ENCODE measurements around the gene BCL3.

BCL3 gene

GRCh38 chr19:44741841-44742329 is 6.6 kb upstream of the BCL3 start:
- peak; percentile 26 for DNase-seq (ENCODE audit: low spot score)

GRCh38 chr19:44742330-44743061 is 6.0 kb upstream of the BCL3 start:
- no peak for DNase-seq (ENCODE audit: low spot score)

DNA sequence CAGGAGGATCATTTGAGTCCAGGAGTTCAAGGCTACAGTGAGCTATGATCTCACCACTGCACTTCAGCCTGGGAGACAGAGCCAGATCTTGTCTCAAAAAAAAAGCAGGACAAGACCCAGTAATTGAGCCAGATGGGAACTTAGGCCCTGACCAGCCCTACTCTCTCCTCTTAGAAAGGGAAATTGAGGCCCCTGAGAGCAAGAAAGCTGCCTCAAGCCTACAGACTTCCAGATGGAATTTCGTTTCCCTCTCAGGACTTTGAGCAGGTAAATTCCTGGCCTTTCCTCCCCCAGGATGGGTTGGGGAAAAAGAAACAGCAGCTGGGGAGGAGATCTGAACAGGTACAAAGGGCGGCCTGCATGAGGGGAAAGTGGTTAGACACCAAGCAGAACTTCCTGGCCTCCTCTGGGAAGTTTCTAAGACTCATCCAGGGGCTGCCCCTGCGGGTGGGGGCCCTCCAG is 3.6 kb upstream of the BCL3 start:
- DNase-seq (ENCODE audit: low spot score): no peak

DNA sequence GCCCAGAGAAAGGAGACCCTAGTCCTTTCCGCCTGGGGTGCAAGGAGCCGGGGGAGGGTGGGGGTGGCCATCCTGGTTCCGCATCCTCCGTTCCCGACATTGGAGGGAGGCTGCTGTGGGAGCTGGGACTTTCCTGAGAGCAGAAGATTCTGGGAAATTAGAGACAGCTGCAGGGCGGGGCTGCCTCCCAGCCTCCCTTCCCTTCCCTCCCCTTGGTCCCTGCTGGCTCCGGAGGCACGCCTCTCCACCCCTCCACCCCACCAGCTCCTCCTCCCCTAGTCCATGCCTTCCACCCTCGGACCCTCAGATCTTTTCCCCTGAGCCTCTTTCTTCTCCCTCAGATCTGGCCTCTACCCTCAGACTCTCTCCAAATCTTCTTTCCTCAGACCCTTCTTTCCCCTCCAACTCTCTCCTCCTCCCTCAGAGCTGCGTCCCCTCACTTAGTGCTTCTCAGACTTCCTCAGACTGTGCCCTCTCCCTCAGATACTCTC is 3.1 kb upstream of the BCL3 start:
- no peak for DNase-seq (ENCODE audit: low spot score)

DNA sequence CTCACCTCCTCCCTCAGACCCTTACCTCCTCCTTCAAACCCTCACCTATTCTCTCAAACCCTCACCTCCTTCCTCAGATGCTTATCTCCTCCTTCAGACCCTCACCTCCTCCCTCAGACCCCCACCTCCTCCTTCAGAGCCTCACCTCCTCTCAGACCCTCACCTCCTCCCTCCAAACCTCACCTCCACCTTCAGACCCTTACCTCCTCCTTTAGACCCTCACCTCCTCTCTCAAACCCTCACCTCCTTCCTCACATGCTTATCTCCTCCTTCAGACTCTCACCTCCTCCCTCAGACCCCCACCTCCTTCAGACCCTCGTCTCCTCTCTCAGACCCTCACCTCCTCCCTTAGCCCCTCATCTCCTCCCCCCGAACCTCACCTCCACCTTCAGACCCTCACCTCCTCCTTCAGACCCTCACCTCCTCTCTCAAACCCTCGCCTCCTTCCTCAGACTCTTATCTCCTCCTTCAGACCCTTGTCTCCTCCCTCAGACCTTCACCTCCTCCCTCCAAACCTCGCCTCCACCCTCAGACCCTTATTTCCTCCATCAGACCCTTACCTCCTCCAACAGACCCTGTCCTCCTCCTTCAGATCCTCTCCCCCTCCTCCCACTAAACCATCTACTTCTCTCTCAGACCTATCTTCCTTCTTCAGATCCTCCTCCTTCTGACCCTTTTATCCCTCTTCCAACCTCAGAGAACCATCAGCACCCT is 2.5 kb upstream of the BCL3 start:
- no peak for DNase-seq (ENCODE audit: low spot score)

DNA sequence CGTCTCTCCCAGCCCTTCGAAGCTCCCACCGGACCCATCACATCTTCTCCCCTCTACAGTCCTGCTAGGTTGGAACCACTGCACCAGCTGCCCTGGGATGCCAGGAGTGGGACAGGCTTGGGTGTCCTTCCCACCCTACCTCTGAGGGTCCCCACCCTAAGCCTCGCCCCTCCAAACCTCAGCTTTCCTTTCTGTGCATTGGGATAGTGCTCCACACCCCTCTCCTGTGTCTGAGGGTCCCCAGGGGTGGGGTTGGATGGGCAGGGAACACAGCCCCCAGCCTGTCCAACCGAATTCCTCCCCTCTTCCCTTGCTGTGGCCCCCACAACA is 1.9 kb upstream of the BCL3 start:
- no peak for DNase-seq (ENCODE audit: low spot score)

DNA sequence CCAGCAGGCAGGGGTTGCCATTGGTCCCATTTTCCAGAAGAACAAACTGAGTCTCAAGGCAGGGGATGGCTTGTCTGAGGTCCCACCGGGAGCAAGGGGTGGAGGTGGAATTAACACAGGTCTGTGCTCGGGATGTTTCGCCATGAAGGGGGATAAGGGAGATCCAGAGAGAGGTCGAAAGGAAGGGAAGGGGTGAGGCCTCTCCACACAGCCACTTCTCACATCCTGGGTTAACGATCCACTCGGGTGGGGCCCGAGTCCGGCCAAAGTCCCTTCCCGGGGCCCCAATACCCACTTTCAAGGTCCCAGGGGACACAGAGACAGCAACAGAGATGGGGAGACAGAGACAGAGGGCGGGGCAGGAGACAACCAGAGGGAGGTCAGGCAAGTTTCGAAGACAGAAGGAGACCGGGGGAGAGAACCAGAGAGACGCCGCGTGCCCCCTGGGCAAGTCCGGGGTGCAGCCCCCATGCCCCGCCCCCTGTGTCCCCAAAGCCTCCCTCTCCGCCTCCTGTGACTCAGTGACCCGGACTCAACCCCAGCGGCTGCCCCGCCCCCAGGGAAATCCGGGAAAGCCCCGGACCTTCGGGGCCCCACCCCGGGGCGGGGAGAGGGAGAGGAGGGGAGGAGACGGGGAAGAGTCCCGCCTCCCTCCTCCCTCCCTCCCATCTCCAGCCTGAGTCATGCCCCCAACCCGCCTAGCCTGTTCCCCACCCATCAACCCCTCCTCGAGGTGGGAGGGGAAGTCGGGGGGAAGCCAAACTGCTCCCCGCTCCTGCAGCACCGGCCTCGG is 1.4 kb upstream of the BCL3 start:
- DNase-seq (ENCODE audit: low spot score): peak; percentile 95

DNA sequence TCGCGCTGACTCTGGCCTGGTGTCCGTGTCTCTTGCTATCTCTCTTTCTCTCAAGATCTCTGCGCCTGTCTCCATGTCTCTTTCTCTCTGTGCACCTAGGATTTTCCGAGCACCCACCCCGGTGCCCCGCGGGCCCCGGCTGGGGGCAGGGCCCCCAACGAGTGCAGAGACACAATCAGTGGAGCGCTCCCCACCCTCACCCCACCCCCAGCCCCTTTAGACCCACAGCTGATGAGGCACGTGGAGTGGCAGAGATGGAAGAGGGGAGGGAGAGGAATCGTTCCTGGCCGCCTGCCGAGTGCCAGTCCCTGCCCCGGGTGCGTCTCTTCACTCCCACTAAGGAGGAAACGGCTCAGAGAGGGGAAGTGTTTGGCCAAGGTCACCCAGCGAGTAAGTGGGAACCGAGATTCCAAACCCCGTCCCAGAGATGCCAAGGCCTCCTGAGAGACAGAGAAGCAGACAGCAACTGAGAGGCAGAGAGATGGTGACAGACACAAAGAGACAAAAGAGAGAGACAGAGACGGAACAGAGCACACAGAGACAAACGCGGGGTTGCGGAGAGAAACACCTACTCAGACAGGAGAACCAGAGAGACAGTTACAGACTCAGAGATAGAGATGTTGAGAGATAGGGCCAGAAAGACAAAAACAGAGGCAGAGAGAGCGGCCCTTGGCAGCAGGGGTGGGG is 626 bp upstream of the BCL3 start:
- DNase-seq (ENCODE audit: low spot score): no peak

DNA sequence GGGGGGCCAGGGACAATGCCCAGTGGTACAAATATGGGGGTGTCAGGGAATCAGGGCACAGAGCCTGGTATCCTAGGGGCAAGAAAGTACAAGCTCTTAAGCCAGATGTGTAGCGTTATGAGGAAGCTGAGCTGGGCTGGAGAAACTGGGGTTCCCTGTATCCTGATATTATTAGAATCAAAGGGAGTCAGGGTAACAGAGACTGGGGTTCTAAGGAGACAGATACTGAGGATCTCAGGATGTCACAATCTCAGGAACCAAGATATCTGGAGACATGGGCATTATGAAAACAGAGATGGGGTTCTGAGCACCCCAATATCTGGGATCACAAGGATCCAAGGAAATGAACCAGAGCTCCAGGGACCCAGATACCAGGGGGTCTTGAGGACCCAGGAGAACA is 784 bp downstream of the BCL3 start:
- DNase-seq (ENCODE audit: low spot score): no peak

DNA sequence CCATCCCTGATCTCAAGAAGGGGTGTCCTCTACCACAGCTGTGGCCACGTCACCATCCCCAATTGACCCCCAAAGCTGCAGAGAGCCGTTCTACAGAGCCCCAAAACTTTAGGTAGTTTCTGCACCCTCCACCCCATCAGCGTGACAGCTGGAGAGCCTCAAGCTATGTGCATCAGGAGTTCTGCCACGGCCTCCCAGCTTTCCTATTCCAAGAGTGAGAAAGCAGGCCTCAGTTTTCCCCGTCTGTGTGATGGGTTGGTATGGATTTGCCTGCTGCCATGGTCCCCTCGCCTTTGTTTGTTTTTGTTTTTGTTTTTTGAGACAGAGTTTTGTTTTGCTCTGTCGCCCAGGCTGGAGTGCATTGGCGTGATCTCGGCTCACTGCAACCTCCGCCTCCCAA is 1.5 kb downstream of the BCL3 start:
- DNase-seq (ENCODE audit: low spot score): no peak

- no peak for DNase-seq (ENCODE audit: low spot score)
Observed at GRCh38 chr19:44752123-44752815, 3.8 kb downstream of the BCL3 start.

GRCh38 chr19:44752816-44753625 is 4.5 kb downstream of the BCL3 start:
- peak; percentile 93 for DNase-seq (ENCODE audit: low spot score)

DNA sequence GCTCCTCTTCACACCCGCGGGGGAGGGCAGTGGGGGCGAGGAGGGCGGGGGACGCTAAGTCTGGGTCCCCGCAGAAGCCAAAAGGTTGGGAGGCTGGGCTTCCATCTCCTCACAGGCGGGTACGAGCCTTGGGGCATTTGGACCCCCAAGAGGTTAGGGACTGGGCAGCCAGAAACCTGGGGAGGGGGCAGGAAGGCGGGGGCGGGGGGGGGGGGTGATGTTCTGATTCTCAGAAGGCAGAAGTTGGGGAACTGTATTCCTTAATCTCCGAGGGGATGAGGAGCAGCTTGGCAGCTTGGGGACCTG is 5.1 kb downstream of the BCL3 start:
- DNase-seq (ENCODE audit: low spot score): no peak

DNA sequence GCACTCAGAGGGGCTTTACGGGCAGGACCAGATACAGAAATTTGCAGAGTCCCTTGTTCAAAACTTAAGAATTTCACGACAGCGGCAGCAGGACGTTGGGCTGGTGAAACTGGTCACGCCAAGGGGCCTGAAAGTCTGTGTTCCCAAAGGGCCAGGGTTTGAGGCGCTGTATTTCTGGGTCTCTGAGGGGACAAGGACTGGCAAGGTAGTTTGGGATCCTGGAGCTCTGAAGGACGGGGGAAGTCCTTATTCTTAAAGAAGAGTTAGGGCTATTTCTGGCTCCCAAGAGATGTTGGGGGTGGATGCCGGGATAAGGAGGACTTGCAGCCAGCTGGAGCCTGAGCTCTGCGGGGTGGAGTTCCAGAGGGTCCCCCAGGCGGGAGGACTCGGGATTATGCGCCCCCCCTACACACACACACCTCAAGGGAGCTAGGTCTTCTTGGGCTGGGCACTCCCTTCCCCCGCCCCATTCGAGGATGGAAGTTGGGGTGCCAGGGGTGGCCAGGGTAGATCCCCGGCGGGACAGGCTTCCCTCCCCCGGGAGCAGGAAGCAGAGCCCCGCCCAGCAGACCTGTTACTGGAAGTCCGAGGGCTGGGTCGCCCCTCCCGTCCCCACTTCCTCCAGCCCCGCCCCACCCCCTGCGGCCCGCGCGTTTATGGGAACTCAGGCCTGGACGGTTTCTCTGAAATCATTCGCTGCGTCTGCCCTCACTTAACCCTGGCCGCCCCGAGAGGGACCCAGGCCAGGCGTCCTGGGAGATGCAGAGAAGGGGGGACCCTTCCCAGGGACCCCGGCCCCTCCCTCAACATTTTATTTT is 5.6 kb downstream of the BCL3 start:
- DNase-seq (ENCODE audit: low spot score): peak; percentile 72

GRCh38 chr19:44754750-44755080 is 6.2 kb downstream of the BCL3 start:
- no peak for DNase-seq (ENCODE audit: low spot score)

DNA sequence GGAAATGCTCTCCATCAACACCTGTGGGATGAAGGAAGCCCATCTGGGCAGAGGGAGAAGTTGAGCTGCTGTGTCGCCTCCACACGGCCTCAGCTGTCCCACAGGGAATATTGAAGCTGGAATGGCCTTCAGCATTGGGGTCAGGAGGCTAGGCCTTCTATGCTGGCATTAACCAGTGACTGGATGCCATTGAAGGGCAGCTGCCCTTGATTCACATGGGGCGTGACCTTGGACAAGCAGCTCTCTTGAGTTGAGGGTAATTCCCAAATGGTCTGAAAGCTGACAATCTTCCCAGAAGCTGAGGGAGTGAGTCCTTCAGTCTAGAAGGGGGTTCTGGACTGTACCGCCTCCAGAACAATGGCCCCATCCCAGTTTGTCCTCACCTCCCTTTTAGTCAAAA is 6.7 kb downstream of the BCL3 start:
- DNase-seq (ENCODE audit: low spot score): no peak

GRCh38 chr19:44756089-44756562 is 7.6 kb downstream of the BCL3 start:
- DNase-seq (ENCODE audit: low spot score): no peak

- no peak for DNase-seq (ENCODE audit: low spot score)
Observed at GRCh38 chr19:44757057-44757734, 8.7 kb downstream of the BCL3 start.

All from CD4-positive, alpha-beta T cell treated with Interleukin-2 at 100 ng/mL for 4 hours (primary cell).